ENCODE data around the gene PRRC2A.

- TF ChIP-seq CTCF (IDR thresholded peaks at IDR 0.05 in 8 of 11, conservative IDR thresholded peaks at IDR 0.05 in 3 of 11), result no peak
- no peak for TF ChIP-seq POLR2A (IDR thresholded peaks at IDR 0.05)
Observed at GRCh38 chr6:31617010-31617409, 3.5 kb upstream of the PRRC2A start.
